CD4-positive, CD25-positive, alpha-beta regulatory T cell (primary cell): ENCODE results near the gene CCDC182. TPM values are rescaled to one million over a fixed set of nuclear protein-coding genes. Genes with fewer than 3 reads are reported as not detected.

Experiments used
- ATAC-seq, 2 donors: fragments of 150-1000 bp; cut with Tn5 transposase; one replicate each; pipeline ENCODE4 v1.10.0; 2021; ENCODE audit warnings: low read depth in 2 of 2, moderate number of reproducible peaks in 2 of 2, moderate library complexity in 1 of 2
- DNase-seq, 3 donors: peaks; one replicate each; pipeline versions ENCODE4 v3.0.0 to v3.0.0-alpha.2; 2012 to 2022; ENCODE audit warnings: mixed read lengths in 1 of 3
- H3K27ac ChIP-seq: one replicate; pipeline ENCODE4 v1.7.0; 2013; ENCODE audit warnings: mild to moderate bottlenecking, low read length; ENCODE audit not compliant: insufficient read depth, poor library complexity, severe bottlenecking
- H3K27me3 ChIP-seq: one replicate; pipeline ENCODE4 v1.7.0; 2013; ENCODE audit warnings: low read length; ENCODE audit not compliant: control insufficient read depth, insufficient read depth
- H3K36me3 ChIP-seq: one replicate; pipeline ENCODE4 v1.7.0; 2013; ENCODE audit warnings: mild to moderate bottlenecking, low read length, moderate library complexity; ENCODE audit not compliant: control insufficient read depth, insufficient read depth
- H3K4me1 ChIP-seq: 2 replicates; pipeline ENCODE4 v1.7.0; 2013; ENCODE audit warnings: mild to moderate bottlenecking, low read length; ENCODE audit not compliant: insufficient read depth, control insufficient read depth, poor library complexity, severe bottlenecking
- H3K4me3 ChIP-seq: one replicate; pipeline ENCODE4 v1.7.0; 2013; ENCODE audit warnings: low read depth, mild to moderate bottlenecking, low read length, moderate library complexity
- H3K9me3 ChIP-seq, 2 experiments: 1 replicate in 1 of 2; 2 replicates in 1 of 2; pipeline ENCODE4 v1.7.0; 2013; ENCODE audit warnings: low read length in 2 of 2, mild to moderate bottlenecking in 1 of 2, moderate library complexity in 1 of 2; ENCODE audit not compliant: control insufficient read depth in 2 of 2
- H3K27ac Mint-ChIP-seq, 3 donors: one replicate each; pipeline ENCODE4 v1.8.0; 2020 to 2022; ENCODE audit warnings: mild to moderate bottlenecking in 3 of 3, mixed read lengths in 3 of 3, moderate library complexity in 2 of 3
- H3K27me3 Mint-ChIP-seq: one replicate; pipeline ENCODE4 v1.8.0; 2022; ENCODE audit warnings: mild to moderate bottlenecking, mixed read lengths
- H3K36me3 Mint-ChIP-seq: one replicate; pipeline ENCODE4 v1.8.0; 2020; ENCODE audit warnings: mixed read lengths
- H3K4me1 Mint-ChIP-seq, 4 donors: one replicate each; pipeline ENCODE4 v1.8.0; 2020 to 2022; ENCODE audit warnings: mixed read lengths in 4 of 4, mild to moderate bottlenecking in 1 of 4
- H3K4me3 Mint-ChIP-seq, 4 donors: one replicate each; pipeline ENCODE4 v1.8.0; 2020 to 2022; ENCODE audit warnings: mild to moderate bottlenecking in 4 of 4, mixed read lengths in 4 of 4, moderate library complexity in 3 of 4
- H3K9me3 Mint-ChIP-seq, 7 donors: one replicate each; pipeline ENCODE4 v1.8.0; 2020 to 2022; ENCODE audit warnings: mixed read lengths in 7 of 7, mild to moderate bottlenecking in 3 of 7, moderate library complexity in 2 of 7
- polyA plus RNA-seq, 4 donors: library from polyadenylated mRNA; unstranded; fragments of 300-500 nt; fragmentation: Illumina TruSeq; gene quantifications; one replicate each; pipeline ENCODE4 v1.2.3, GENCODE V29; 2021
- total RNA-seq: library from RNA; stranded (reverse); gene quantifications from one replicate; pipeline ENCODE4 v1.2.3, GENCODE V29; 2022

The CCDC182 gene
- total and polyA plus RNA-seq, 5 donors from 2014 or later, result not detected

GRCh38 chr17:57756951-57757350, 11.9 kb upstream of the CCDC182 start:
- no peak overlapping the region for H3K4me3 Mint-ChIP-seq
- no peak for DNase-seq

GRCh38 chr17:57755480-57756070, 10.5 kb upstream of the CCDC182 start:
- no peaks in the 10 kb centered on the region for H3K4me1 Mint-ChIP-seq

More at GRCh38 chr17:57756951-57757350, 11.9 kb upstream of the CCDC182 start:
- no peaks in the 10 kb centered on the region for H3K36me3 Mint-ChIP-seq
- no peak for ATAC-seq
- Histone ChIP-seq H3K36me3 (no peaks in the 10 kb centered on the region), H3K9me3 (no peaks in the 10 kb centered on the region), H3K27ac (no peak overlapping the region), H3K4me1 (no peaks in the 10 kb centered on the region), H3K27me3 (no peaks in the 10 kb centered on the region), H3K4me3 (no peak overlapping the region)
- peaks cover 17% of the 10 kb centered on the region for H3K27me3 Mint-ChIP-seq
- no peak overlapping the region for H3K27ac Mint-ChIP-seq
- no peaks in the 10 kb centered on the region for H3K4me1 Mint-ChIP-seq
- no peaks in the 10 kb centered on the region for H3K9me3 Mint-ChIP-seq

DNA sequence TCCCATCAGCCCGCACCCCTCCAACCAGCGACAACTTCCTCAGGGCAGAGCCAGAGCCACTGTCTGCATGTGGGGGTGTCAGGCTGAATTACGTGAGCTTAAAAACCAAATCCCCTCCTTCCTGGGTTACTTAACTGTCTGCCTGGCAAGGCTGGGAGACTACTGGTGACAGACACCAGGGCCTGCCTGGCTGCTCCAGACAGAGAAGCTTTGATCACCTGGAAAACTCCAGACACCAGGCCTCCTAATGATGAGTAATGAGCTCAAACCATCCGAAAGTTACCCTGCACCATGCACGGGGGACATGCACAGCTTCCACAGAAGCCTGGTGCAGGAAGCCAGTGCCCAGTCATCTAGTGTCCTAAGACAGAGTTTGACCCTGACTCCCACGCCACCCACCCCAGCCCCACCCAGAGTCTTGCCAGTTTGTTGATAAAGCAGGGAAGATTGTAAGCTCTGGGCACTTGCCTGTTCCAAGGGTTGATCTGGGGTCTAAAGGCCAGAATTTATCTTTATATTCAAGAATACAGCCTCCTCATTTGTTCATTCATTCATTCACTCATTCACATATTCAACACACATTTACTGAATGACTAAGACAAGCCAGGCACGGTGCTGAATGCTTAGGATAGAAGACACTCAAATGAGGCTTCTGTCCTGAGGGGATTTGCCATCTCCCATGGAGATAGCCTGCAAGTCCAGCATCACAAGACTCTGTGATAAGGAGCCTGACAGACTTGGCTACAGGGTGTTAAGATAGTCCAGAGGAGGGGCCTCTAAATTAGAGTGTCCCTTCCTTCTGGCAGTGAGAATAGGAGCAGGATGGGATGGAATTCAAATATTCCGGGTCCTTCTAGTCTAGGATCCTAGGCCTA, 7.2 kb upstream of the CCDC182 start:
- DNase-seq, result no peak
- H3K4me3 Mint-ChIP-seq, result no peak overlapping the region
- Histone ChIP-seq H3K27ac (no peak overlapping the region), H3K9me3 (no peaks in the 10 kb centered on the region), H3K27me3 (no peaks in the 10 kb centered on the region), H3K4me1 (no peaks in the 10 kb centered on the region), H3K4me3 (no peak overlapping the region), H3K36me3 (no peaks in the 10 kb centered on the region)
- peaks cover 0 to 2% (median 0%) of the 10 kb centered on the region in 4 donors for H3K4me1 Mint-ChIP-seq
- no peaks in the 10 kb centered on the region for H3K36me3 Mint-ChIP-seq
- H3K9me3 Mint-ChIP-seq, result no peaks in the 10 kb centered on the region
- no peak overlapping the region for H3K27ac Mint-ChIP-seq
- no peak for ATAC-seq
- H3K27me3 Mint-ChIP-seq, result peaks cover 6% of the 10 kb centered on the region

More at GRCh38 chr17:57755480-57756070, 10.5 kb upstream of the CCDC182 start:
- no peak overlapping the region for H3K27ac ChIP-seq
- Mint-ChIP-seq H3K27ac (no peak overlapping the region), H3K27me3 (peaks cover 12% of the 10 kb centered on the region), H3K9me3 (no peaks in the 10 kb centered on the region), H3K4me3 (no peak overlapping the region), H3K36me3 (no peaks in the 10 kb centered on the region)
- no peak for ATAC-seq
- no peaks in the 10 kb centered on the region for H3K36me3 ChIP-seq
- DNase-seq, result no peak
- H3K4me1 ChIP-seq, result no peaks in the 10 kb centered on the region
- H3K4me3 ChIP-seq, result no peak overlapping the region
- no peaks in the 10 kb centered on the region for H3K9me3 ChIP-seq
- H3K27me3 ChIP-seq, result no peaks in the 10 kb centered on the region

DNA sequence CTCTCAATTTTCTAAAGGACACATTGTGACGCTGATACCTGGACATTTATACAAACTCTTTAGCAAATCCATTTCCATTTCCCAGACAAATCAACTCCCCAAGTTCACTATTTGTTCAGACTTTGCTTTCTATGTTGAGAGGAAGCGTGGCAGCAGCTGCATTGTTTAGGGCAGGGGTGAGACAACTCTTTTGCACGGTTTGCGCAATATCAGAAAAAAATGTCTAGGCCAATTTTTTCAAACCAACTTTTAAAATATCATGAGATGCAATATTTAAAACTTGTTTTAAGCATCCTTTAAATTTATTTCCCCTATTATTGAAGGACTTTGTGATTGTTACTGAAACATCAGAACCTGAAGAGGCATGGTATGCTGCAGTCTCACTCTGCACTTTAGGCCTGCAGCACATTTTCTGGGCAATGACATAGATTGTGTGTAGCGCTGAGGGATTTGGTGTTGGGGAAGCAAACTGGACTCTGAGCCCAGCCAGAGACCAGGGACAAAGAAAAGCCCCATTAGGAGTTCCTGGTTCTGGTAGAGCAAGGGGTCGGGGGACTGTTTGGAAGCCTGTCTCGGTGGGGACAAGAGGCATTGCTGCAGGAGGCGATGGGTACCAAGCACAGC, 6.4 kb upstream of the CCDC182 start:
- no peaks in the 10 kb centered on the region for H3K4me1 ChIP-seq
- H3K9me3 Mint-ChIP-seq, result no peaks in the 10 kb centered on the region
- no peaks in the 10 kb centered on the region for H3K36me3 Mint-ChIP-seq
- no peak for ATAC-seq
- DNase-seq, result no peak
- no peaks in the 10 kb centered on the region for H3K36me3 ChIP-seq
- H3K27me3 ChIP-seq, result no peaks in the 10 kb centered on the region
- H3K4me3 Mint-ChIP-seq, result no peak overlapping the region
- peaks cover 0 to 2% (median 0%) of the 10 kb centered on the region in 4 donors for H3K4me1 Mint-ChIP-seq
- H3K27ac Mint-ChIP-seq, result no peak overlapping the region
- no peak overlapping the region for H3K27ac ChIP-seq
- H3K4me3 ChIP-seq, result no peak overlapping the region
- no peaks in the 10 kb centered on the region for H3K9me3 ChIP-seq
- H3K27me3 Mint-ChIP-seq, result peaks cover 6% of the 10 kb centered on the region

DNA sequence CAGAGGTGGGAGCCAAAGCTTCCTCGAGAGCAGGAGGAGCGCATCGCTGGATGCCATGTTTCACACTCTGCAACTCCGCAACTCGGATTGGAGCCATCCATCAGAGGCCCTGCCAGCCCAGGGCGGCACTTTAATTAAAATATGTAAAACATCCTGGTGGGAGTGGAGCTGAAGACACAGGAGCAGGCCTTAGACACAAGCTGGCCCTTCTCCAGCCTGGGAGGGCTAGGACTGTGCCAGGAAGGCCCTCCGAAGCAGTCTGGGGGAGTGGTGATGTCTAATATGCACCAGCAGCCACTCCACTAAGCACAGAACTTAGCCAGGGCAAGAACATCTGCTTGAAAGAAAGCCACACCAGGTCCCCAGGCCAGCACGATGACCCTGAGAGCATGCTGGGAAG, 5.8 kb upstream of the CCDC182 start:
- Mint-ChIP-seq H3K27ac (no peak overlapping the region), H3K27me3 (peaks cover 12% of the 10 kb centered on the region), H3K4me1 (peaks cover 0 to 2% (median 0%) of the 10 kb centered on the region in 4 donors), H3K4me3 (no peak overlapping the region), H3K36me3 (no peaks in the 10 kb centered on the region), H3K9me3 (no peaks in the 10 kb centered on the region)
- ATAC-seq (no peak), DNase-seq (no peak)
- Histone ChIP-seq H3K4me1 (no peaks in the 10 kb centered on the region), H3K36me3 (no peaks in the 10 kb centered on the region), H3K27me3 (no peaks in the 10 kb centered on the region), H3K27ac (no peak overlapping the region), H3K4me3 (no peak overlapping the region), H3K9me3 (no peaks in the 10 kb centered on the region)

DNA sequence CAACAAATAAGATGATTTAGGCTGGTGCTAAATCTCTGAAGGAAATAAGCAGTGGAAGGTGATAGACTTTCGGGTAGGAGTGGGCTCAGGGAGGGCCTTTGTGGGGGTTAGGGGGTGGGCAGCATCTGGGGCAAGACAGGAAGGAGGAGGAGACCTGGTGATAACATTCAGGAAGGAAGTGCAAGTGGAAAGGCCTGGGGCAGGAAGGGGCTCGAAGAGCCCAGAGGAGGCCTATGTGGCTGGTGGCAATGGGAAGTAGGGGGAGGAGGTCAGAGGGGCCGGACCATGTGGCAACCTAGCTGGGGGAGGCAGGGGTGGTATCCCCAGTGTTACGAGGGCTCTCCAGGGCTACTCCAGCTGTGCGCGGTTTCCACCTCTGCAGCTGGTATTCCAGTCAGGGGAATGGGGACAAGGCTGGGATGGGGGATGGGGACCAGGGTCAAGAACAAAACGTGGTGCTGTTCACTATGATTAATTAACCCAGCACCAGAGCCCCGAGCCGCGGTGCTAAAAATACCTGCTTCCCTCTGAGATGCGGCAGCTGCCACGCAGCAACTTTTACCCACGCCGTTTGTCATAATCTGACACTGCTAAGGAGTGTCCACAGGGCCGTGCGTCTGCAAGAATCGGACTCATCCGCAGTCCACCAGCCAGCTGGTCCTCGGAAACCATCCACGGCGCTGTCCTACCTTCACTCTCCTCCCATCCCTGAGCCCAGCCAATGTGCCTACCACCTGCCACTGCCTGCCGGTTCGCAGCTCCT, 5.2 kb upstream of the CCDC182 start:
- H3K9me3 Mint-ChIP-seq, result no peaks in the 10 kb centered on the region
- Histone ChIP-seq H3K36me3 (no peaks in the 10 kb centered on the region), H3K4me1 (no peaks in the 10 kb centered on the region), H3K27ac (no peak overlapping the region), H3K4me3 (no peak overlapping the region), H3K27me3 (no peaks in the 10 kb centered on the region), H3K9me3 (no peaks in the 10 kb centered on the region)
- H3K27ac Mint-ChIP-seq, result peak overlapping the region in 1 of 3 donors; percentile 5
- no peak for ATAC-seq
- H3K4me1 Mint-ChIP-seq, result peaks cover 0 to 2% (median 0%) of the 10 kb centered on the region in 4 donors
- H3K36me3 Mint-ChIP-seq, result no peaks in the 10 kb centered on the region
- no peak overlapping the region for H3K4me3 Mint-ChIP-seq
- no peak for DNase-seq
- H3K27me3 Mint-ChIP-seq, result peaks cover 15% of the 10 kb centered on the region

- Mint-ChIP-seq H3K4me3 (no peak overlapping the region), H3K27ac (peak overlapping the region in 2 of 3 donors; percentile 5 to 14), H3K4me1 (peaks cover 0 to 2% (median 0%) of the 10 kb centered on the region in 4 donors), H3K9me3 (no peaks in the 10 kb centered on the region), H3K27me3 (peaks cover 15% of the 10 kb centered on the region), H3K36me3 (no peaks in the 10 kb centered on the region)
- Histone ChIP-seq H3K27ac (no peak overlapping the region), H3K27me3 (no peaks in the 10 kb centered on the region), H3K4me3 (no peak overlapping the region), H3K4me1 (no peaks in the 10 kb centered on the region), H3K9me3 (no peaks in the 10 kb centered on the region), H3K36me3 (no peaks in the 10 kb centered on the region)
- ATAC-seq (no peak), DNase-seq (no peak)
Observed at GRCh38 chr17:57749701-57750100, 4.6 kb upstream of the CCDC182 start.
